Mucosa of rectum (tissue), 2 donors: Measurements from ENCODE around the gene SEMA7A.
"Not testable (repeated sequence)": the region's sequence is repeated elsewhere in the genome, so short reads cannot be mapped to it uniquely, and the experiment has no call there.

ENCODE experiments used
- H3K27ac ChIP-seq, 2 donors: one replicate each; pipeline ENCODE4 v1.7.0; 2013; ENCODE audit warnings: inconsistent platforms in 2 of 2, low read depth in 2 of 2, low read length in 2 of 2
- H3K27me3 ChIP-seq, 2 donors: one replicate each; pipeline ENCODE4 v1.7.0; 2013; ENCODE audit warnings: low read length in 2 of 2; ENCODE audit not compliant: control insufficient read depth in 2 of 2, insufficient read depth in 2 of 2
- H3K36me3 ChIP-seq, 2 donors: one replicate each; pipeline ENCODE4 v1.7.0; 2013; ENCODE audit warnings: low read length in 2 of 2; ENCODE audit not compliant: control insufficient read depth in 2 of 2, insufficient read depth in 2 of 2
- H3K4me1 ChIP-seq, 2 donors: one replicate each; pipeline ENCODE4 v1.7.0; 2013; ENCODE audit warnings: low read length in 2 of 2, mild to moderate bottlenecking in 1 of 2; ENCODE audit not compliant: control insufficient read depth in 2 of 2, insufficient read depth in 2 of 2
- H3K4me3 ChIP-seq, 2 donors: one replicate each; pipeline ENCODE4 v1.7.0; 2013; ENCODE audit warnings: low read length in 2 of 2
- H3K9ac ChIP-seq, 2 donors: one replicate each; pipeline ENCODE4 v1.7.0; 2013; ENCODE audit warnings: low read length in 2 of 2, low read depth in 1 of 2, mild to moderate bottlenecking in 1 of 2
- H3K9me3 ChIP-seq, 2 donors: one replicate each; pipeline ENCODE4 v1.7.0; 2013; ENCODE audit warnings: low read length in 2 of 2; ENCODE audit not compliant: control insufficient read depth in 2 of 2
- donor health status: healthy.
- donor health status: Normal muscosa, but diverticular disease.

SEMA7A gene

GRCh38 chr15:74360855-74361254 lies 72.9 kb downstream of the SEMA7A start:
- H3K36me3 ChIP-seq = not testable (repeated sequence)

GRCh38 chr15:74359376-74359775 lies 74.4 kb downstream of the SEMA7A start:
- not testable (repeated sequence) for H3K9ac ChIP-seq, H3K4me3 ChIP-seq, H3K9me3 ChIP-seq, H3K36me3 ChIP-seq, H3K27me3 ChIP-seq, H3K4me1 ChIP-seq, H3K27ac ChIP-seq

More at GRCh38 chr15:74360855-74361254, 72.9 kb downstream of the SEMA7A start:
- H3K4me3 ChIP-seq, H3K9me3 ChIP-seq, H3K9ac ChIP-seq, H3K27ac ChIP-seq, H3K4me1 ChIP-seq: not testable (repeated sequence)
- peaks cover 12 to 13% of the 10 kb centered on the region in 2 donors for H3K27me3 ChIP-seq
